HepG2 (cell line): ENCODE measurements around the gene PRKCZ. TPM values are rescaled to one million over a fixed set of nuclear protein-coding genes. Genes with fewer than 3 reads are reported as not detected.
A peak's percentile ranks its signal among the peaks of the same experiment; 100 is the strongest.

ENCODE experiments used
- ATAC-seq: fragments of 200-7000 bp; cut with Tn5 transposase; 3 replicates; pipeline ENCODE4 v1.9.1; 2020; ENCODE audit warnings: mild to moderate bottlenecking, moderate library complexity
- BruUV-seq: library from RNA; stranded (reverse); fragments of 400-500 nt; replicated peaks from 2 replicates; lab custom pipeline; 2021; lab: Mats Ljungman, UMichigan
- CTCF ChIA-PET: fragments of 300-600 bp; formaldehyde crosslinking; extraction: SDS; loops from one replicate; lab custom pipeline; 2021; ENCODE audit warnings: low total read pairs, inconsistent platforms, low intra/inter-chr PET ratio; lab: Yijun Ruan, JAX
- POLR2A ChIA-PET: fragments of 350-600 bp; sonication (Branson Sonifier 250); formaldehyde crosslinking; loops from one replicate; lab custom pipeline; 2020; ENCODE audit warnings: antibody characterized with exemption, inconsistent platforms; lab: Yijun Ruan, JAX
- DNase-seq: peaks from one replicate; pipeline ENCODE4 v3.0.0-alpha.2; 2015; ENCODE audit warnings: low spot score
- FAIRE-seq: peaks from 3 replicates; lab custom pipeline; 2011; peaks lifted over from hg19 to GRCh38; lab: Jason Lieb, UNC
- H2AFZ ChIP-seq: one replicate; pipeline ENCODE4 v1.6.1; 2011; ENCODE audit warnings: low read length, inconsistent platforms
- H3K27ac ChIP-seq: fragments of 300-600 bp; 3 replicates; pipeline ENCODE4 v1.8.0; 2011; ENCODE audit warnings: mixed run types, mild to moderate bottlenecking, mixed read lengths, low read length, inconsistent platforms; ENCODE audit not compliant: insufficient read depth; ENCODE audit errors: extremely low read length
- H3K27me3 ChIP-seq, 2 experiments: fragments of 200-600 bp in 1 of 2; 2 replicates in 1 of 2; 3 replicates in 1 of 2; pipeline versions ENCODE4 v1.6.0 to v1.8.0; 2011; ENCODE audit warnings: low read length in 2 of 2, mild to moderate bottlenecking in 2 of 2, moderate library complexity in 2 of 2, inconsistent platforms in 1 of 2; ENCODE audit not compliant: insufficient read depth in 2 of 2, control insufficient read depth in 1 of 2
- H3K36me3 ChIP-seq, 2 experiments: fragments of 200-600 bp in 1 of 2; replicated peaks in 1 of 2; 2 replicates in 1 of 2; 3 replicates in 1 of 2; pipeline versions ENCODE4 v1.5.1 to v1.8.0; 2011; ENCODE audit warnings: low read length in 2 of 2, inconsistent platforms in 1 of 2; ENCODE audit not compliant: insufficient read depth in 2 of 2, control insufficient read depth in 1 of 2
- H3K4me1 ChIP-seq: 2 replicates; pipeline ENCODE4 v1.5.1; 2012; ENCODE audit warnings: low read length, inconsistent platforms; ENCODE audit not compliant: insufficient read depth
- H3K4me2 ChIP-seq: 2 replicates; pipeline ENCODE4 v1.6.0; 2011; ENCODE audit warnings: low read depth, low read length, inconsistent platforms
- H3K4me3 ChIP-seq, 3 experiments: fragments of 200-600 bp in 1 of 3; sonication (generic), shearing (Covaris generic) in 1 of 3; replicated peaks in 1 of 3; 2 replicates each; pipeline ENCODE4 v1.5.1; 2011 to 2016; ENCODE audit warnings: low read length in 3 of 3, inconsistent platforms in 2 of 3, low read depth in 2 of 3, mild to moderate bottlenecking in 2 of 3, control low read depth in 1 of 3, mixed read lengths in 1 of 3; ENCODE audit not compliant: insufficient read depth in 1 of 3
- H3K79me2 ChIP-seq: one replicate; pipeline ENCODE4 v1.6.1; 2011; ENCODE audit warnings: low read length, inconsistent platforms; ENCODE audit not compliant: insufficient read depth
- H3K9ac ChIP-seq: 2 replicates; pipeline ENCODE4 v1.6.0; 2011; ENCODE audit warnings: mild to moderate bottlenecking, low read depth, low read length, inconsistent platforms; ENCODE audit not compliant: insufficient read depth
- H3K9me3 ChIP-seq: 2 replicates; pipeline ENCODE4 v1.5.1; 2012; ENCODE audit warnings: mild to moderate bottlenecking, low read length
- H4K20me1 ChIP-seq: 2 replicates; pipeline ENCODE4 v1.6.0; 2011; ENCODE audit warnings: inconsistent platforms, mild to moderate bottlenecking, low read length, moderate library complexity; ENCODE audit not compliant: insufficient read depth
- HNRNPH1 ChIP-seq: fragments of 200-400 bp; formaldehyde crosslinking; optimal IDR thresholded peaks from 2 replicates; pipeline ENCODE3; 2017; ENCODE audit warnings: mild to moderate bottlenecking, low read depth, low read length
- MED8 ChIP-seq: sonication (generic); formaldehyde crosslinking; IDR thresholded peaks from 2 replicates; pipeline ENCODE4 v1.8.1; 2023; ENCODE audit warnings: mild to moderate bottlenecking, missing genetic modification reagents; ENCODE audit not compliant: insufficient replicate concordance
- RBFOX2 ChIP-seq: fragments of 200-400 bp; formaldehyde crosslinking; IDR thresholded peaks from 2 replicates; pipeline ENCODE4 v1.6.1; 2017; ENCODE audit warnings: low read depth, mild to moderate bottlenecking, low read length
- ZNF589 ChIP-seq: sonication (generic); formaldehyde crosslinking; conservative IDR thresholded peaks from 2 replicates; pipeline ENCODE4 v1.8.0; 2022; ENCODE audit warnings: mild to moderate bottlenecking, moderate library complexity, missing genetic modification reagents
- WGBS: methylation state at CpG from one replicate; pipeline ENCODE4 v1.1.6; 2017; ENCODE audit warnings: low lambda C conversion rate; 5-methylcytosine and 5-hydroxymethylcytosine counted together
- in situ Hi-C: cut with HindIII; loops from 2 replicates; pipeline ENCODE4 v1.10.0; 2017; ENCODE audit warnings: low pct_unique_long_range_greater_than_20kb; ENCODE audit not compliant: extremely low pct_ligation_motif_present
- intact Hi-C: fragments of 100-400 bp; cut with micrococcal nuclease; formaldehyde crosslinking; loops from one replicate; pipeline ENCODE4 v1.10.0; 2022; ENCODE audit not compliant: unreplicated experiment
- polyA plus RNA-seq, 8 experiments: library from polyadenylated mRNA; depleted of rRNA in 3 of 8; stranded (reverse) in 7 of 8; unstranded in 1 of 8; fragments of >200 nt; fragmentation: Illumina TruSeq in 4 of 8; extraction: Trizol in 4 of 8; gene quantifications; 2 replicates each; pipeline versions ENCODE4 v1.2.1 to v1.2.3, GENCODE V29; 2011 to 2016; ENCODE audit warnings: low read depth in 4 of 8, missing spikeins in 1 of 8, mixed read lengths in 1 of 8; ENCODE audit not compliant: insufficient read depth in 1 of 8
- total RNA-seq, 5 experiments: library from RNA; depleted of rRNA; stranded (reverse); fragments of >200 nt; fragmentation: Illumina TruSeq; extraction: Trizol; gene quantifications; 2 replicates each; pipeline ENCODE4 v1.2.3, GENCODE V29; 2016; ENCODE audit warnings: low read depth in 1 of 5
- TF ChIP-seq, protein P1 (sequence below): IDR thresholded peaks from 2 replicates; pipeline ENCODE4 v1.6.1; 2016; ENCODE audit warnings: missing genetic modification reagents, missing compliant biosample characterization
- TF ChIP-seq, protein P2 (sequence below): sonication (generic); formaldehyde crosslinking; IDR thresholded peaks from 2 replicates; pipeline ENCODE4 v1.4.0; 2020; ENCODE audit warnings: mild to moderate bottlenecking, missing genetic modification reagents
- TF ChIP-seq, protein P3 (sequence below): sonication (generic); formaldehyde crosslinking; IDR thresholded peaks from 2 replicates; pipeline ENCODE4 v1.4.0; 2020; ENCODE audit warnings: missing genetic modification reagents

Gene PRKCZ
- total and polyA plus RNA-seq, 2 of the 13 experiments (the other 11 are each of a cell fraction or from before 2014, with no cell fraction given): 34.7 to 85.2 TPM

DNA sequence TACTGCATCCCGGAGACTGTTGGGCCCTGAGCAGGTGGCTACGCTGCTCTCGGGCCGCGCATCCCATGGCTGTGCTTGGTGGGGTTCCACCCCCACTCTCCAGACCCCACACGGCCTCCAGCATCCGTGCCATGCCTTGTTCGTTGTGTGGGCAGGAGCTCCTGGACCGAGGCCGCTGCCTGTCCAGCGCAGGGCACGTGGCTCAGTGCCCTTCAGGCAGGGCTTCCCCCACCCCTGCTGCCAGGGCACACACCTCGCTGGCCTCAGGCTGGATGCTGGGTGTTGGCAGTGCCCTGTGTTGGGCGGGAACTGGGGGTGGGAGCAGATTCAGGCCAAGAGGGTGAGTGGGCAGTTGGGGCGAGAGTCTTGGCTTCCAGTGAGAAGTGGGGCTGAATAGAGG lies 9.9 kb downstream of the PRKCZ start:
- ATAC-seq (no peak), DNase-seq (no peak), FAIRE-seq (no peak)
- intact Hi-C loops (no loop called here), in situ Hi-C loops (no loop called here)
- H3K79me2 ChIP-seq: peaks cover 2% of the 10 kb centered on the region
- ChIA-PET CTCF (no interaction called here), POLR2A (no interaction called here)
- H3K4me2 ChIP-seq: no peak overlapping the region
- H3K9ac ChIP-seq: no peak overlapping the region
- H3K27me3 ChIP-seq: no peaks in the 10 kb centered on the region
- H3K36me3 ChIP-seq: peaks cover 12 to 50% of the 10 kb centered on the region in 2 experiments; a peak in 4 of 5 replicates
- H3K4me1 ChIP-seq: no peaks in the 10 kb centered on the region
- no peaks in the 10 kb centered on the region for H4K20me1 ChIP-seq
- no peak overlapping the region for H3K4me3 ChIP-seq
- H2AFZ ChIP-seq: no peak overlapping the region
- H3K27ac ChIP-seq: no peak overlapping the region
- 0 out of 2 replicates have a peak, but pooled peaks have one; percentile 18 for TF ChIP-seq RBFOX2
- TF ChIP-seq, protein P1, sequence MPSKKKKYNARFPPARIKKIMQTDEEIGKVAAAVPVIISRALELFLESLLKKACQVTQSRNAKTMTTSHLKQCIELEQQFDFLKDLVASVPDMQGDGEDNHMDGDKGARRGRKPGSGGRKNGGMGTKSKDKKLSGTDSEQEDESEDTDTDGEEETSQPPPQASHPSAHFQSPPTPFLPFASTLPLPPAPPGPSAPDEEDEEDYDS (CRISPR knock-in tag): no peak
- H3K9me3 ChIP-seq: no peaks in the 10 kb centered on the region
- WGBS: over 99% methylated on average over 8 of the region's 15 CpGs
- BruUV-seq: no TSS peak

DNA sequence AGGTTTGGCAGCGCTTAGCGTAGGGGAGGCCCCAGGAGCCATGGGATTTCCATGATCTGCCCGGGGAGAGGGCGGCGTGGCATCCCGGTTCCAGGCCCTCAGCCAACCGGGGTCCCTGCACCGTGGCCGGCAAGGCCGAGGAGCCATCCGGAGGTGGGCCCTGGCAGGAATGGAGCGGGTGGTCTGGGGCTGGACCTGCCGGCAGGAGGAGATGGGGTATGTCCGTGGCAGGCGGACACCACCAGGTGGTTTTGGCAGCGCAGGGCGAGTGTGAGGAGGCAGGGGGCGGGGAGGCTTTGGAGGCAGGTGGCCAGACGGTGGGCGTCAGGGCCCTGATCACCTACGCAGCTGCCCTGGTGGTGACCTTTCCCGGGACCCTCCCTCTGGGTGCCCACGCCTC lies 10.3 kb downstream of the PRKCZ start:
- Histone ChIP-seq H4K20me1 (no peaks in the 10 kb centered on the region), H3K79me2 (peaks cover 2% of the 10 kb centered on the region), H3K4me3 (no peak overlapping the region), H3K27ac (no peak overlapping the region), H2AFZ (no peak overlapping the region), H3K9me3 (no peaks in the 10 kb centered on the region), H3K4me2 (no peak overlapping the region), H3K27me3 (no peaks in the 10 kb centered on the region), H3K9ac (no peak overlapping the region), H3K36me3 (peaks cover 11 to 47% of the 10 kb centered on the region in 2 experiments; a peak in 4 of 5 replicates), H3K4me1 (no peaks in the 10 kb centered on the region)
- in situ Hi-C loops: no loop called here
- intact Hi-C loops: no loop called here
- ChIA-PET CTCF (no interaction called here), POLR2A (no interaction called here)
- FAIRE-seq: no peak
- WGBS: over 99% methylated on average over 15 of the region's 23 CpGs
- no peak for DNase-seq
- ATAC-seq: no peak
- BruUV-seq: no TSS peak
- TF ChIP-seq HNRNPH1 (no peak), ZNF589 (no peak), MED8 (CRISPR knock-in tag) (no peak)
- TF ChIP-seq, protein P2, sequence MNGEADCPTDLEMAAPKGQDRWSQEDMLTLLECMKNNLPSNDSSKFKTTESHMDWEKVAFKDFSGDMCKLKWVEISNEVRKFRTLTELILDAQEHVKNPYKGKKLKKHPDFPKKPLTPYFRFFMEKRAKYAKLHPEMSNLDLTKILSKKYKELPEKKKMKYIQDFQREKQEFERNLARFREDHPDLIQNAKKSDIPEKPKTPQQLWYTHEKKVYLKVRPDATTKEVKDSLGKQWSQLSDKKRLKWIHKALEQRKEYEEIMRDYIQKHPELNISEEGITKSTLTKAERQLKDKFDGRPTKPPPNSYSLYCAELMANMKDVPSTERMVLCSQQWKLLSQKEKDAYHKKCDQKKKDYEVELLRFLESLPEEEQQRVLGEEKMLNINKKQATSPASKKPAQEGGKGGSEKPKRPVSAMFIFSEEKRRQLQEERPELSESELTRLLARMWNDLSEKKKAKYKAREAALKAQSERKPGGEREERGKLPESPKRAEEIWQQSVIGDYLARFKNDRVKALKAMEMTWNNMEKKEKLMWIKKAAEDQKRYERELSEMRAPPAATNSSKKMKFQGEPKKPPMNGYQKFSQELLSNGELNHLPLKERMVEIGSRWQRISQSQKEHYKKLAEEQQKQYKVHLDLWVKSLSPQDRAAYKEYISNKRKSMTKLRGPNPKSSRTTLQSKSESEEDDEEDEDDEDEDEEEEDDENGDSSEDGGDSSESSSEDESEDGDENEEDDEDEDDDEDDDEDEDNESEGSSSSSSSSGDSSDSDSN (CRISPR knock-in tag): no peak
- TF ChIP-seq, protein P3, sequence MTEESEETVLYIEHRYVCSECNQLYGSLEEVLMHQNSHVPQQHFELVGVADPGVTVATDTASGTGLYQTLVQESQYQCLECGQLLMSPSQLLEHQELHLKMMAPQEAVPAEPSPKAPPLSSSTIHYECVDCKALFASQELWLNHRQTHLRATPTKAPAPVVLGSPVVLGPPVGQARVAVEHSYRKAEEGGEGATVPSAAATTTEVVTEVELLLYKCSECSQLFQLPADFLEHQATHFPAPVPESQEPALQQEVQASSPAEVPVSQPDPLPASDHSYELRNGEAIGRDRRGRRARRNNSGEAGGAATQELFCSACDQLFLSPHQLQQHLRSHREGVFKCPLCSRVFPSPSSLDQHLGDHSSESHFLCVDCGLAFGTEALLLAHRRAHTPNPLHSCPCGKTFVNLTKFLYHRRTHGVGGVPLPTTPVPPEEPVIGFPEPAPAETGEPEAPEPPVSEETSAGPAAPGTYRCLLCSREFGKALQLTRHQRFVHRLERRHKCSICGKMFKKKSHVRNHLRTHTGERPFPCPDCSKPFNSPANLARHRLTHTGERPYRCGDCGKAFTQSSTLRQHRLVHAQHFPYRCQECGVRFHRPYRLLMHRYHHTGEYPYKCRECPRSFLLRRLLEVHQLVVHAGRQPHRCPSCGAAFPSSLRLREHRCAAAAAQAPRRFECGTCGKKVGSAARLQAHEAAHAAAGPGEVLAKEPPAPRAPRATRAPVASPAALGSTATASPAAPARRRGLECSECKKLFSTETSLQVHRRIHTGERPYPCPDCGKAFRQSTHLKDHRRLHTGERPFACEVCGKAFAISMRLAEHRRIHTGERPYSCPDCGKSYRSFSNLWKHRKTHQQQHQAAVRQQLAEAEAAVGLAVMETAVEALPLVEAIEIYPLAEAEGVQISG (CRISPR knock-in tag): no peak
